ENCODE results near the gene NAGPA.

Gene NAGPA

DNA sequence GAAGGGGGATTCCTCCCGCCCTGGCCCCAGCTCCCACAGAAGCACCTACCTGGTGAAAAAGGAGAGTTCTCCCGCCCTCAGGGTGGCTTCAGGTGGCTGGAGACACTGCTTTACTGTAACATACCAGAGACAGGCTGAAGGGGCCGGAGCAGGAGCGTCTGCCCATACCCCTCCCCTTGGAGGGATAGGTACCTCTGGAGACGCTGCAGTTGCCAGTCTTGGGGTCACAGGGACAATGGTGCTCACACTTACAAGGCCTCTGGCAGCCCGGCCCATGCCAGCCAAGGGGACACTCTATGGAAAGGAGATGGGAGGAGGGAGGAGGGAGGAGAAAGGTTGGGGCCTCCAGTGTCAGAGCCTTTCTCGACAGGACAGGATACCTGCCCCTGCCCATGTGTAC is 6.6 kb downstream of the NAGPA start:
- no peak for DNase-seq (ENCODE audit: low read depth)

DNA sequence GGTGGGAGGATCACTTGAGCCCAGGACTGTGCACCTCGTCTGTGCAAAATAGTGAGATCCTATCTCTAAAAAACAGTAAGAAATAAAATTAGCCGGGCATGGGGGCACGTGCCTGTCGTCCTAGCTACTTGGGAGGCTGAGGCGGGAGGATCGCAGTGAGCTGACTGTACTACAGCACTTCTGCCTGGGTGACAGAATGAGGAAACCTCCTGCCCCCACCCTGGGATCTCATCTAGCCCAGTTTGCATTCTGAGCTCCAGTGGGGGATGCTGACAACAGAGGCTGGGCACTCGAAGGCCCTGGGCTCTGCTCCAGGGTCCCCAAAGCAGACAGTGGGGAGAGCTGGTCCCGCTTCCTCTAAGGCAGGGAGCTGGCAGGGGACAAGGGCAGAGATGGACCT is 7.1 kb downstream of the NAGPA start:
- no peak for DNase-seq (ENCODE audit: low read depth)

GRCh38 chr16:5025171-5025632 is 8.5 kb downstream of the NAGPA start:
- no peak for DNase-seq (ENCODE audit: low read depth)

- DNase-seq (ENCODE audit: low read depth): no peak
These were observed 9.1 kb downstream of the NAGPA start for GRCh38 chr16:5024632-5025031.

GRCh38 chr16:5022521-5022920 is 11.2 kb downstream of the NAGPA start:
- no peak for DNase-seq (ENCODE audit: low read depth)

DNA sequence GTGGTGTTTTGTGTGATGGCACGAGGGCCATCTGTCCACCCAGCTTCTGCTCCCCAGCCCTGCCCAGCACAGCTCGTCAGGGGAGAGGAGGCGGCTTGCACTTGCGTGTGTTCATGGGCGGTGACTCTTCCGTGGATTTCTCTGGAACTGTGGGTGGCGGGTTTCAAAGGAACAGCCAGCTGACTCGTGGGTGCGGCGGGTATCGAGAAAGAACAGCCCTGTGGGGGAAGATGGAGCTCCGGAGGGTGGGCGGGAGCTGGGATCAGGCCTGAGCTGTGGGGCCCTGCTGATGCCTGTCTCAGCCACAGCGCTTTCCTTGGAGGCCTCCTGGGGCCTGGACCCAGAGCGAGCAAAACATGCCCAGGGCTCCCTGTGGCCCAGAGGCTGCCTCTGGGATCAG is 13.2 kb downstream of the NAGPA start:
- no peak for DNase-seq (ENCODE audit: low read depth)

DNA sequence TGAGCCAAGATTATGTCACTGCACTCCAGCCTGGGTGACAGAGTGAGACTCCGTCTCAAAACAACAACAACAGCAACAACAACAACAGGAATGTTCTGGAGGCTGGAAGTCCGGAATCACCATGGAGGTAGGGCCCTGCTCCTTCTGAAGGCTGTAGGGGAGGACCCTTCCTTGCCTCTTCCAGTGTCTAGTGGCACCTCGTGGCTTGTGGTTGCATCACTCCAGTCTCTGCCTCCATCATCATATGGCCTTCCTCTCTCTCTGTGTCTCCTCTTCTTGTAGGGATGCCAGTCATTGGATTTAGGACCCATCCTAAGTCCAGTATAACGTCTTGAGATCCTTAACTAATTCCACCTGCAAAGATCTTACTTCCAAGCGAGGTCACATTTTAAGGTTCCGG is 14.0 kb downstream of the NAGPA start:
- no peak for DNase-seq (ENCODE audit: low read depth)

DNA sequence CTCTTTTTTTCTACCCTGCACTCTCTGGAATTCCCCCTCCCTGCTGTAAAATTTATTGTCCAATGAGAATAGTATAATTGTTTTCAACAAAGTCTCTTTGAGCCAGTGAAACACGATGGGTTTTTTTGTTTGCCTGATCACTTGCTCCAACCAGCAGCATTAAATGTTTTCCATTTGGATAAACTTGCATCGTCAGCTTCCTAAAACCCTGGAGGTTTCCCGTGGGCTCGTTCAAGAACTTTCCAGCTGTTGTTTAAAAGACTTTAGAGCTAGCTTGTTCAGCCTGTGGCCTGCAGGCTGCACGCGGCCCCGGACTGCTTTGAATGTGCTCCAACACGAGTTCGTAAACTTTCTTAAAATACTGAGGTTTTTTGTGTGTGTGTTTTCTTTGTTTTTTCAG is 14.9 kb downstream of the NAGPA start:
- DNase-seq (ENCODE audit: low read depth): no peak

DNA sequence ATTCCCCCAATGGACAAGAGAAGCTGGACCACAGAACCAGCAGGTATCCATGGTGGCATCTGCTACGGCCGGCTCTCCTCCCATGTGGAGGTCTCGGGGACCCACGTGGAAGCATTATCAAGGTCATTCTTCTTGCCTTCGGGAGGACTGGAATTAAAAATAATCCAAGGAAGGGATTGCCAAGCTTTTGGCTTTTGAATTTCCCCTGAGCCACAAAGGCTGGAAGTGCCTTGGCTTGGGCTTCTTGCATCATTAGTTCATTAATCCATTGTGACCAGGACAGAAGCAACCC is 16.1 kb downstream of the NAGPA start:
- DNase-seq (ENCODE audit: low read depth): no peak

DNA sequence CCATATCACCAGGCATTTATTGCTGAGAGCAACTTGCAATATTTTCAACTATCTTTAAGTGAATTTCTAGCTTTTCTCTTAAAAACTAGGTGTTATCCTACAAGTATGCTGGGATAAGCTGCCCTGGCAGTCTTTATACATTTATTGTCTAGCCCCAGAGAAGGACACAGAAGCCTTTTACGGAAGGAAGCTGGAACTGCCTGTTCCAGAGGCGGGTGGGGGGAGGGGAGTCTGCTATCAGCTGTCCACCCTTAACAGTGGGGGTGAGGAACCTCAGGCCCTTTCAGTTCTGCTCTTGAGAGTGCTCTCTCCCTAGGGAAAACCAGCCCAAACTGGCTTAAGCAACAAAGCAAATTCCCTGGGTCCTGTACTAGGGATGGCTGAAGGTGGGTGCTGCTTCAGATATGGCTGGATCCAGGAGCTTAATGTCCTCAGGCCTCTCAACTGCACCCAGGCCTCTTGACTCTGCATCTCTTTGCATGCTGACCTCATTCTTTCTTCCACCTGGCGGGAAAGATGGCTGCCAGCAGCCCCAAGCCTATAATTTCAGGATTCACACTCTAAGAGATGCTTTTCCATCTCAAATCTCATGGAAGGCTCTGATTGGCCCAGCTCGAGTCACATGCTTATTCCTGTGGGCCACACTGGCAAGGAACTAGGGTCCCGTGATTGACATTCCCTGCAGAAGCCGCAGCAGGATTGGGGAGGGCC is 16.6 kb downstream of the NAGPA start:
- no peak for DNase-seq (ENCODE audit: low read depth)

DNA sequence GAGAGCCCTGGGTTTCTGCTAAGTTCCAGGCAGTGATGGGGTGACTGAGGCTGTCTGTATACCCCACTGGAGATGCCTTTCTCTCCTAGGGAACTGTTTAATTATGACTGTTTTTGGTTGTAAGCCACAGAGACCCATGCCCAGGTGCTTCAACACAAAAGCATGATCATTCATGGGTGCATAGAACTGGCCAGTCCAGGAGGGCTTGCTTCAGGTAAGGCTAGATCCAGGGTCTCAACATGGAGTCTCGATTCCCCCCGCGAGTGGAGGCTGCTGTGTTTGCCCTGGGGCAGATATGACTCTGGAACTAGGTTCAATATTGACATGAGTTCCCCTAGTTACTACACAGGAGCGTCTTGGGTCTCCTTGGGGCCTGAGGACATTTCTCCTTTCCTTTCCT is 17.8 kb downstream of the NAGPA start:
- DNase-seq (ENCODE audit: low read depth): no peak

DNA sequence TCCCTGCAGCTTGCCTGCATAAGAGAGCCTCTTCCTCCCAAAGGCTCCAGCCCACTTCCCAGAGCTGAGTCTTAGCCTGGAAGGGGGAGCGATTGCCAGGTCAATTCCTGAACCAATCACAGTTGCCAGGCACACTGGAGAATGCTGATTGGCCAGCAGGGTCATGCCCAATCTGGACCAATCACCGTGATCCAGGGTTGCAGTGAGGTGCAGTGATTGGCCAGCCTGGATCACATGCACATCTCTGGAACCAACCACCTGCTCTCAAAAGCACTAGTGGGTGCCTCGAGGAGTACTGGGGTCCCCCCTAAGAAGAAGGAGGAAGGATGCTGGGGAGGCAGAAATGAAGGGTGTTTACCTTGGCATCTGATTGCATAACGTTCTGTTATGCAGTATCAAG is 18.4 kb downstream of the NAGPA start:
- DNase-seq (ENCODE audit: low read depth): no peak

DNA sequence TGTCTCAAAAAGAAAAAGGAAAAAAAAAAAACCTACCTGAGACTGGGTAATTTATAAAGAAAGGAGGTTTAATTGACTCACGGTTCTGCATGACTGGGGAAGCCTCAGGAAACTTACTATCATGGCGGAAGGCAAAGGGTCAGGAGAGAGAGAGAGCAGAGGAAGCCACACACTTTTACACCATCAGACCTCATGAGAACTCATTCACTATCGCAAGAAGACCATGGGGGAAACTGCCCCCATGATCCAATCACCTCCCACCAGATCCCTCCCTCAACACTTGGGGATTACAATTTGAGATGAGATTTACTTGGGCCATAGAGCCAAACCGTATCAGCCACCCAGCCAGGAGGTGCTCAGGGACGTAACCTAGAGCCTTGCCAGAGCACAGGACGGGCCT is 20.8 kb downstream of the NAGPA start:
- no peak for DNase-seq (ENCODE audit: low read depth)

DNA sequence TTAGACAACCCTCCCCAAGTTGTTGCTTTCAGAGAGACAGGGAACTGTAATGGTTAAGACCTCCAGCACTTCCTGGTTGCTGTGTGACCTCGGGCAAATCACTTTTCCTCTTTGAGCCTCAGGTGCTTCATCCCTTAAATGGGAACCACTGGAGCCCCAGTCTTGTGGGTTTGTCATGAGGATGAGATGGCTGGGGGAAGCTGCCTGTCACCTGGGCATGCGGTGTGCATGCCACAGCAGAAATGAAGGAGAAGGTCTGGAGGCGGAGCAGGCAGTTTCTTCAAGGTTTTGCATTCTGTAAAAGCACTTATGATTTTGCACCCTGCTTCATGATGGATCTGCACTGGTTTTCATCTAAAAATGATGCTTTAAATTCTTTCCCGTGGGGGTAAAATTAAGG is 22.1 kb downstream of the NAGPA start:
- no peak for DNase-seq (ENCODE audit: low read depth)

- DNase-seq (ENCODE audit: low read depth): no peak
These were observed 23.0 kb downstream of the NAGPA start for GRCh38 chr16:5010576-5011329.

DNA sequence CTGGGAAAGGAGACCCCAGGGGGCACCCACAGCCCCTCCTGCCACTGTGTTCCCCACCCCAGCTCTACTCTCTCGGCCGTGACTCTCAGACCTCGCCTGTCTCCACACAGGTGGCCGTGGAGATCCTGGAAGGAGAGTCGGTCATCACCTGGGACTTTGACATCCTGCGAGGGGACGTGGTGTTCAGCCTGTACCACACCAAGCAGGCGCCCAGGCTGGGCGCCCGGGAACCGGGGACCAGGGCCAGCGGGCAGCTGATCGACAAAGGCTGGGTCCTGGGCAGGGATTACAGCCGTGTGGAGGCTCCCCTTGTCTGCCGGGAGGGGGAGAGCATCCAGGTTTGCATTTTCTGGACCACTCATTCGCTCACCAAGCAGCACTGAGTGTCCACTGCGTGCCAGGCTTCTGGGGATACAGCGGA is 25.4 kb downstream of the NAGPA start:
- no peak for DNase-seq (ENCODE audit: low read depth)

- no peak for DNase-seq (ENCODE audit: low read depth)
These were observed 26.5 kb downstream of the NAGPA start for GRCh38 chr16:5007256-5007655.

GRCh38 chr16:5006348-5007193 is 27.2 kb downstream of the NAGPA start:
- DNase-seq (ENCODE audit: low read depth): no peak

DNA sequence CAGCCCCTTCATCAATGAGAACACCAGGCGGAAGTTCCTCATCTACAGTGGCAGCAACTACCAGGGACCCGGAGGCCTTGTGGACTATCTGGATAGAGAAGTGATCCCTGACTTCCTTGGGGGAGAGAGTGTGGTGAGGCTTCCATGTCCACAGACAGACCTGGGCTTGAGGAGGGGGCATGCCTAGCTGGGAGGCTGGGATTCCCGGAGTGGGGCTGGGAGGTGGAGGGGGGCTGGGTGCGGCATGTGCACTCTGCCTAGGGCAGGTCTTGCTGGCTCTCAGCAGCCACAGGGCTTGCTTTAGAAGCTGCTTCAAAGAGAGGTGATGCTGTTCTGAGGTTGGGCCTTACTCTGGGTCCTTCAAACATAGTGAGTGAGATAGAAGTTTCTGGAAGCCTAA is 27.8 kb downstream of the NAGPA start:
- DNase-seq (ENCODE audit: low read depth): no peak

- no peak for DNase-seq (ENCODE audit: low read depth)
These were observed 29.4 kb downstream of the NAGPA start for GRCh38 chr16:5004311-5004710.

- no peak for DNase-seq (ENCODE audit: low read depth)
These were observed 29.9 kb downstream of the NAGPA start for GRCh38 chr16:5003828-5004227.

GRCh38 chr16:5003211-5003610 is 30.5 kb downstream of the NAGPA start:
- DNase-seq (ENCODE audit: low read depth): no peak

GRCh38 chr16:5002699-5003143 is 31.0 kb downstream of the NAGPA start:
- no peak for DNase-seq (ENCODE audit: low read depth)

Measured in non-pigmented ciliary epithelial cell (primary cell).